Suprapubic skin (tissue), 4 donors: ENCODE results near the gene RFX3.

Experiments used
- CTCF ChIP-seq, 2 donors: fragments of 200-600 bp in 1 of 2; fragments of 450-650 bp in 1 of 2; sonication (generic) in 1 of 2; IDR thresholded peaks; one replicate each; pipeline ENCODE4 v1.5.1; 2016 to 2019; ENCODE audit warnings: antibody characterized with exemption in 2 of 2, mild to moderate bottlenecking in 1 of 2, moderate library complexity in 1 of 2
- POLR2A ChIP-seq, 2 donors: fragments of 450-650 bp; IDR thresholded peaks; one replicate each; pipeline ENCODE4 v1.6.1; 2017; ENCODE audit warnings: antibody characterized with exemption in 2 of 2, mild to moderate bottlenecking in 2 of 2, moderate library complexity in 2 of 2
- POLR2AphosphoS5 ChIP-seq, 3 donors: sonication (generic); formaldehyde crosslinking; IDR thresholded peaks; one replicate each; pipeline ENCODE4 v1.6.1; 2017; ENCODE audit warnings: antibody characterized with exemption in 3 of 3

GRCh38 chr9:3525836-3526164 is at the start of gene RFX3:
- no peak for TF ChIP-seq CTCF (IDR thresholded peaks at IDR 0.05)
- no peak for TF ChIP-seq POLR2AphosphoS5 (IDR thresholded peaks at IDR 0.05)
- TF ChIP-seq POLR2A (IDR thresholded peaks at IDR 0.05), result no peak
